ENCODE results near the gene TTBK2.
A peak's percentile ranks its signal among the peaks of the same experiment; 100 is the strongest.
"Not testable (repeated sequence)": the region's sequence is repeated elsewhere in the genome, so short reads cannot be mapped to it uniquely, and the experiment has no call there.

The TTBK2 gene

DNA sequence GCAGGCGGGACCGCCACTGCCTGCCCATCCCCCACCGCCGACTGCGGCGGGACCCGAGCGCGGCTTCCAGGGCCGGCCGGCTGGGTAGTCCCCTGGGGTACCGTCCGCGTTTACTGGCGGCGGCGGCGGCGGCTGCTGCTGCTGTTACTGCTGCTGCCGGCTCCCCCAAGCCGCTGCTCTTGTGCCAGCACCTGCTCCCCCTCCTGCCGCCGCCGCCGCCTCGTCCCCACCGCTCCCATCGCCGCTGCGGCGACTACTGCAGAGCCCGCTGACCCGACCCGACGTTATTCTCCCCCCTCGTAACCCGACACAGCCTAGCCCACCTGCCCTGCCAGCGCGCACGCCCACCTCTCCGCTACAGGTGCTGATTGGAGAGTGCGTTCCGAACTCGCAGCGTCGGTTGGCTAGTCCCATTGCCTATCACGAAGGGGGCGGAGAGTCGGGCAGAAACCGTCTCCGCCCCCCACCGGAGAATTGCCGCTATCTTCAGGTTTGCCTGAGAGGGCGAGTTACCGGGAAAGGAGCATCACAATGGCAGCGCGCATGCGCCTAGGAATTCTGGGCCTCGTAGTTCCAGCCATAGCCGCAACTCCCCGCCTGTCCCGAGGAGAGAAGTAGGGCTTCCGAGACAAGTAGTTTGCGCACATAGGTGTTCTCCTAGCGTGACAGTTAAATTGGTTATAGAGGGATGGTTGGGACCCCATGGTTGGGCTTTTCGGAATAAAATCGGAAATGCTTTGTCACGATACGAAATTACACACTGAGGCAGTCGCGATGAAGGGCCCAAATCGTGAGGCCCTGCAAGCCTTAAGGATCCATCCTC, at the start of gene TTBK2:
TTBK2 (minus strand) TSS at position 260 of the 823 bp plus-strand sequence. CDS start 42,161 bp downstream, outside the sequence.
- DNase-seq, result peak; percentile 99

DNA sequence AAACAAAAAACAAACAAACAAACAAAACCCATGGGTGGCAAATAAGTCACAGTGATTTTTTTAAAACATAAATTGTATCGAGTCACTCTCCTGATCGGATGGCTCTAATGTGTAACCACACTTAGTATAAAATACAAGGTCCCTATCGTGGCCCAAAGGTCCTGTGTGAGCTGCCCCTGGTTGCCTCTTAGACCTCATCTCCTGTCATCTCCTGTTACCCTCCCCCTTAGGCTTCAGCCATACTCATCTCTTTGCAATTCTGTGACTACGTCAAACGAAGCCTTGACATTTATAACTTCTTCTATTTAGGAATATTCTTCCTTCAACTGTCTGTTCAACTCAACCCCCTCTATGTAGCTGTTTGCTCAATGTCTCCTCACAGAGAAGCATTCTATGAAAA, 43.9 kb upstream of the TTBK2 start:
- DNase-seq, result no peak

GRCh38 chr15:42955518-42955917, 34.9 kb upstream of the TTBK2 start:
- DNase-seq, result no peak

GRCh38 chr15:42954291-42954690, 33.7 kb upstream of the TTBK2 start:
- no peak for DNase-seq

GRCh38 chr15:42948898-42949297, 28.3 kb upstream of the TTBK2 start:
- DNase-seq, result not testable (repeated sequence)

- no peak for DNase-seq
These were observed 19.9 kb upstream of the TTBK2 start for GRCh38 chr15:42940527-42940926.

GRCh38 chr15:42939841-42940240, 19.3 kb upstream of the TTBK2 start:
- no peak for DNase-seq

DNA sequence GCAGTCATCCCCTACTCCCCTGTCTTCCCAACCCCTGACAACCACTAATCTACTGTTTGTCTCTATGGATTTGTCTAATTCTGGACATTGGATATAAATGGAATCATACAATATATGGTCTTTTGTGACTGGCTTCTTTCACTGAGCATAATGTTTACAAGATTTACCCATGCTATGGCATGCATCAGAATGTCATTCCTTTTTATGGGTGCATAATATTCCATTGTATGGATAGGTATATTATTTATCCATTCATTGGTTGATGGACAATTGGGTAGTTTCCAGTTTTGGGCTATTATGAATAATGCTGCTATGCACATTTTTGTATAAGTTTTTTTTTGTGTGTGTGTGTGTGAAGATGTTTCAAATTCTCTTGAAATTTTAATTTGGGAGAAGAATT, 16.6 kb upstream of the TTBK2 start:
- DNase-seq, result no peak

DNA sequence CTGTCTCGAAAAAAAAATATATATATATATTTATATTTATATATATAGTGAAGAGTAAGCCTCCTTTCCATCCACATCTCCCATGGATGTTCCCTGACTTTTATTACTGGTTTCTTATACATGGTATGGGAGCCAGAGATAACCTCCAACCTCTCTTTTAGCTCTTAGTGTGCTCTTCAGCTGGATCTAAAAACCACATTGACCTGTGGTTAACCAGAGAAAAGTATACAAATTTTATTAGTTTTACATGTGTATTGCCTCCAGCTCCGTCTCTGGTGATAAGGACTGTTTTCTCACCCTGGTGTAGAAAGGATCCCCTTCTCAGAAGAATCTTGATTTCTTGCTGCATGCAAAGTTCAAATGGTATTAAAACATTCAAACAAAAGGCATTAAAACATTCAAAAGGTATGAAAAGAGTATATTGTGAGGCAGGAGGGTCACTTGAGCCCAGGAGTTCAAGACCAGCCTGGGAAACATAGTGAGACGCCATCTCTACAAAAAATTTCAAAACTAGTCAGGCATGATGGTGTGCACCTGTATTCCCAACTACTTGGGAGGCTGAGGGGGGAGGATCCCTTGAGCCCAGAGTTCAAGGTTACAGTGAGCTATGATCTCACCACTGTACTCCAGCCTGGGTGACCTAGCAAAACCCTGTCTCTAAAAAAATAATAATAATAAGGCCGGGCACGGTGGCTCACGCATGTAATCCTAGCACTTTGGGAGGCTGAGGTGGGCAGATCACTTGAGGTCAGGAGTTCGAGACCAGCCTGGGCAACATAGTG, 13.5 kb upstream of the TTBK2 start:
- no peak for DNase-seq

GRCh38 chr15:42932833-42933515, 12.4 kb upstream of the TTBK2 start:
- no peak for DNase-seq

DNA sequence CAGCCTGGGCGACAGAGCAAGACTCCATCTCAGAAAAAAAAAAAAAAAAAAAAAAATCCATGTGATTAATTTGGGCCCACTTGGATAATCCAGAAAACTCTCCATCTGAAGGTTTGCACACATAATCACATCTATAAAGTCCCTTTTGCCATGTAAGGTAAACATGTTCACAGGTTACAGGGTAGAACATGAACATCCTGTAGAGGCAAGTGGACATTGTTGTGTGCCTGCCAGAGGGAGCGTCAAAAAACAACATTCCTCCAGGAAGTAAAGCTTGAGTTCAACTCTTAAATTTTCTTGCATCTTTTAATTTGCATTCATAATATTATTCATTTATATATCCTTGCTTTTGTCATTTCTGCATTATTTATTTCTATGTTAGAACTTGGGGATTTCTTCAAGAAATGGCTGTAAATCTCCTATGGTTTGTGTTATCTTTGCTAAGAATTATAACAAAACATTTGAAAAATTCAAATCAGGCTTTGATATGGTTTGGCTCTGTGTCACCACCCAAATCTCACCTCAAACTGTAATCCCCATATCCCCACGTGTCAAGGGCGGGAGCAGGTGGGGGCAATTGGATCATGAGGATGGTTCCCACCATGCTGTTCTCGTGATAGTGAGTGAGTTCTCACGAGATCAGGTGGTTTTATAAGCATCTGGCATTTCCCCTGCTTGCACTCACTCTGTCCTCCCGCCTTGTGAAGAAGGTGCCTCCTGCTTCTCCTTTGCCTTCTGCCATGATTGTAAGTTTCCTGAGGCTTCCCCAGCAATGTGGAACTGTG, 11.3 kb upstream of the TTBK2 start:
- DNase-seq, result no peak

GRCh38 chr15:42929306-42929848, 8.8 kb upstream of the TTBK2 start:
- no peak for DNase-seq

GRCh38 chr15:42921342-42921731, 759 bp upstream of the TTBK2 start:
- no peak for DNase-seq

GRCh38 chr15:42919799-42920518, 619 bp downstream of the TTBK2 start:
- peak; percentile 72 for DNase-seq

- peak; percentile 3 for DNase-seq
These were observed 1.3 kb downstream of the TTBK2 start for GRCh38 chr15:42919308-42919707.

- no peak for DNase-seq
These were observed 2.5 kb downstream of the TTBK2 start for GRCh38 chr15:42918047-42918446.

DNA sequence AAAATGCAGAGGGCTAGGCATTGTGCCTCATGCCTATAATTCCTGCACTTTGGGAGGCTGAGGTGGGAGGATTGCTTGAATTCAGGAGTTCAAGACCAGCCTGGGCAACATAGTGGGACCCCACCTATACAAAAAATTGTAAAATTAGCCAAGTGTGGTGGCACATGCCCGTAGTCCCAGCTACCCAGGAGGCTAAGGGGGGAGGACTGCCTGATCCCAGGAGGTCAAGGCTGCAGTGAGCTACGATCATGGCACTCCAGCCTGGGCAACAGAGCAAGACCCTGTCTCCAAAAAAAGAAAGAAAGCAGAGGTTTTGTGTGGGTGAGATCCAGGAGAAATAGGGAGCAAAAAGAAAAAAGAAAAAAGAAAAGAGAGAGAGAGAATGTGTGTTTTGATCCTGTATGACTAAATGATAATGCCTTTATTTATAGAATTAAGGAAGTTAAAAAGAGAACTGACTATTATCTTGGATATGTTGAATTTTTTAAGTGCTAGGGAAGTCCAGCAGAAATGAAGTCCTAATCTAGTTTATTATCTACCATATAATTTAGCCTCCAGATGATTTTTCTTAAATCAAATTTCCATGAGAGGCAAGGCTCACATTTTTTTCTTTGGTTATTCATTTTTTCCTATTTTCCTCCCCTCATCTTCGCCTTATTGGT, 4.8 kb downstream of the TTBK2 start:
- DNase-seq, result no peak

DNA sequence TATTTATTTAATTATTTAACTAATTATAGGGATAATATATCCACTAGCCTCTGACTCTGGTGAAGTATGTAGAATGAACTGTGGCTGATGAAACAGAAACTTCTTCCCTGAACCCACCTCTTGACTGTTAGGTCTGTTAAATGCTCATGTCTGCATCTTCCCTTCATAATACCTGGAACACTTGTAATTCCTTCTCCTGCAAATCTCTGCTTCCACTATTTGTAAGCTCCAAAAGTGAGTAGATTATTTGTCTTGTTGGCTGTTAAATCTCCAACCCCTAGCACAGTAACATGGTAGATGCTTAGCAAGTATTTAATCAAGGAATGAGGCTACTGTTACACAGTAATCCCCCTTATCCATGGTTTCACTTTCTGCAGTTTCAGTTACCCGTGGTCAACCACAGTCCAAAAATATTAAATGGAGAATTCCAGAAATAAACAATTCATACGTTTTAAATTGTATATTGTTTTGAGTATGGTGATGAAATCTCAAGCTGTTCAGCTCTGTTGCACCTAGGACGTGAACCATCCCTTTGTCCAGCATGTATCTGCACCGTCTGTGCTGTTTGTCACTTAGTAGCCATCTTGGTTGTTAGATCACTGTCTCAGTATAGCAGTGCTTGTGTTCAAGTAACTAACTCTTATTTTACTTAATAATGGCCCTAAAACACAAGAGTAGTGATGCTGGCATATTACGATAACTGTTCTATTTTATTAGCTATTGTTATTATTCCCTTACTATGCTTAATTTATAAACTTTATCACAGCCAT, 5.7 kb downstream of the TTBK2 start:
- no peak for DNase-seq

GRCh38 chr15:42911058-42911592, 9.5 kb downstream of the TTBK2 start:
- DNase-seq, result no peak

- no peak for DNase-seq
These were observed 12.0 kb downstream of the TTBK2 start for GRCh38 chr15:42908538-42908937.

All from retina (tissue), 1 donor.